ENCODE results near the gene MCAT.
"Not testable (repeated sequence)": the region's sequence is repeated elsewhere in the genome, so short reads cannot be mapped to it uniquely, and the experiment has no call there.

The MCAT gene

DNA sequence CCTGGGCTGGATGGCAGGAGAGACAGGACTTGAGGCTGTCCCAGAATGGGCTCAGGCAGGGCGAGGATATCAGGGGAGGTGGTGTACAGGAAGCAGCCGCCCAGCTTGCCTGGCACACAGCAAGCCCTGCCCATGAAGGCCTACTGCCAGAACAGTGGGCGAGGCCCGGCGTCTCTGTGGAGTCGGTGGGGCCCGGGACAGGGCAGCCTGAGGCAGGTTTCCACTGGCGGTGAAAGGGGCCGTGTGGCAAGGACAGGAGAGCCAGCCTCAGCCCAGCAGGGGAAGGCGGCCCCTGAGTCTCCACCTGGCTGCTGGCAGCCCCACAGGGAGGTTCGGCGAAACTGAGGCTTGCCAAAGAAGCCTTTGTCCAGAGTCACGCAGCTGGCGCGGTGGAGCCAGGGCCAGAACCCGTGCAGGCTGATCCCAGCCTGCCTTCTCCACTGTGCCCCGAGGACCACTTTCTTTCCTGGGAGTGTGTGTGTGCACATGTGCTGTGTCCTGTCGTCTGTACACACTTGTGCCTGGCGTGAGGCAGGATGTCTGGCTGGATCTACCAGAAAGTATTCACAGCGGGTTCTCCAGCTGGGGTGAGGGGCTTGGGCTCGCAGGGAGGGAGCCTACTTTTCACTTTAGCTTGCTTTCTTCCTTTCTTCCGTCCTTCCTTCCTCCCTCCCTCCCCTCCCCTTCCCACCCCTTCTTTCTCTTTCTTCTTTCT, 9.3 kb upstream of the MCAT start:
- no peak for DNase-seq

DNA sequence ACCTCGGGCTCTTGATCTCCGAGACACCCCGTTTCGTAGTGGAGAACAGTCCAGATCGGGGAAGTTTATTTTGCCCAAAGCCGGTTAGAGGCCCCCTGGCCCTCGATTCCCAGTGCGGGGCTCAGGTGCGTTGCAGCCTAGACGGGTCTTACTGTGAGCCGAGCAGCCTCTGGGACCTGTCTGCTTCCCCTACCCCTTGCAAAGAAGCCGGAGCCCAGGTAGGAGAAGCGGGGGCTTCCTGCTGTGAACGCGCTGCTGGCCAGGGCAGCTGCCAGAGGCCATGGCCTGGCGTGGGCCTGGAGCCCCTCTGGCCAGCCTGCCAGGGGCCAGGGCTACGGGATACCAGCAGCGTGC, 8.8 kb upstream of the MCAT start:
- no peak for DNase-seq

DNA sequence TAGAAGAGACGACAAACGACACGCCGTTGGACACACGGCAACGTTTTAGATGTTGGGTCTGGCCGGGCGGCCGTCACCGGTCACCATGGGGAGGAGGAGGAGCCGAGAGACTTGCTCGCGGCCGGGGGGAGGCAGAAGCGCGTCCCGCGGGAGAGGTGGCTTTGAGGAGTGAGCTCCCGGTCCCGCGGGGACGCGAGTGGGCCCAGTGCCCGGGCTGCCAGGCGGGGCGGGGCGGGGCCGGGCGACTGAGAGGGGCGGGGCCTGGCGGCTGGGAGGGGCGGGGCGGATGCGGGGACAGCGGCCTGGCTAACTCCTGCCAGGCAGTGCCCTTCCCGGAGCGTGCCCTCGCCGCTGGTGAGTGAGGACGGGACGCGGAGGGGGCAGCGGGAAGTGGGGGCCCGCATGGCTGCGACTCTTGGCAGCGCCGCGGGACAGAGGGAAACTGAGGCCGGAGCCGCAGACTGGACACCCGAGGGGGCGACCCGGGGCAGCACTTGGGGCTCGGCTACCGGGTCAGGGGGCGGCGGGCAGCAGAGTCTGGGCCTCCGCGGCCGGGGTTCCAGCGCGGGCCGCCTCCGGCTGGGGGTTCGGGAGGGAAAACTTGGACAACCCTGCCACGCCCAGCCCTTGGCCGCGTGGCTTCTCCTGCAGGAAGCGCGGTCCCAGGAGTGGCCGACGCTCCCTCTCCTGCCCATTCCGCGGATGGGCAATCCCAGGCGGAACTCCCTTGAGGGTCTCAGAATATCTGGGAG, 8.2 kb upstream of the MCAT start, which contains the start of gene TSPO:
Gene TSPO, plus strand, starts transcription at position 309 of the 752 bp plus-strand sequence. CDS start 7,680 bp downstream, outside the sequence.
- DNase-seq = no peak

DNA sequence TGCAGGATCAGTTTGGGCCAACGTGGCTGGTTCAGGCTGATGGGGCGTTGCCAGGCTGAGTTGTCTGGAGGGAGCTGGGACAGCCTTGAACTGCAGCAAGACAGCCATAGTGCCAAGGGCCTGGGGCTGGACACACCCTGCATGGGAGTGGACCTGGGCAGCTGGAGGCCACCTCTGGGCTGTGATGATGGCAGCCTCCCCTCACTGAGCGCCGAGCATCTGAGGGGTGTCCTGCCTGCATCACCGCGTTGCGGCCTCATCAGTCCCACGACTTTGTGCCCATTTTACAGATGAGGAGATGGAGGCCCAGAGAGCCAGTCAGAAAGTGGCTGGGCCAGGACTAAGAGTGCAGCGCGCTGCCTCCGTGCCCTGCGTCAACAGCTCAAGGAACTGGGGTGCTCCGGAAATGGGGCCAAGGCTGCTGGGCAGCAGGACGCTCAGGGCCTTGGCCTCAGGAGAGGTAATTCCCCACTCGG, 7.6 kb upstream of the MCAT start:
- no peak for DNase-seq

DNA sequence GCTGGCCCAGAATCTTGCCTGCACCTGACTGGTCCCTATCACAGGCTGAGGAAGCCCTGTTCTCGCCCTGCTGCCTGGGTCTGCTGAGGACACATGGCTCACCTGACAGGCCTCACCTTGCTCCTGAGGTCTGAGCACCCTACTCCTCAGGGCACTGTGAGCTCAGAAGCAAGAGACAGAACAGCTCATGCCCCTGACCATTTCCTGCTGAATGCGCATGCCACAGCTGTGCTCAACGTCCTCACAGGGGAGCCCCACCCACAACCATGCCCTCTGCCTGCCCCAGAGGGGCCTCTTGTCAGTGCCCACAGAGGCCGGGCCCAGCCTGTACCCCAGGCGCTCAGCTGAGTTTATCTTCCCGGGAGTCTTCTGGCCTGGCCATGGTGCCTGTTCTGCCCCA, 5.4 kb upstream of the MCAT start:
- DNase-seq = no peak

DNA sequence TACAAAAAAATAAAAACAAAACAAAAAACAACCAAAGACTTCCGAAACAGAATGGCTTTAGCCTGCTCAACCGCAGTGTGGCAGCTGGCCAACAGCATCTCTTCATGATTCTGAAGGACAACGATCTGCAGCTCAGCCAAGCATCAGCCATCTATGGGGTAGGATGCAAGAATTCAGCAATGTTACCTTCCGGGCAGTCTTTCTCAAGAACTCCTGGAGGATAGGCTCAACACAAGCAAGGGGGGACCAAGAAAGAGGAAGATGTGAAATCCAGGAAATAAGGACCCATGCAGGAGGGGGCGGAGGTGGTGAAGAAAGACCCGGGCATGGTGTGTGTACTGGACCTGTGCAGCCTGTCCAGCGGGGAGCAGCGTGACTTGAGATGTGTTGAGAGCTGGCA, 4.6 kb upstream of the MCAT start:
- no peak for DNase-seq

DNA sequence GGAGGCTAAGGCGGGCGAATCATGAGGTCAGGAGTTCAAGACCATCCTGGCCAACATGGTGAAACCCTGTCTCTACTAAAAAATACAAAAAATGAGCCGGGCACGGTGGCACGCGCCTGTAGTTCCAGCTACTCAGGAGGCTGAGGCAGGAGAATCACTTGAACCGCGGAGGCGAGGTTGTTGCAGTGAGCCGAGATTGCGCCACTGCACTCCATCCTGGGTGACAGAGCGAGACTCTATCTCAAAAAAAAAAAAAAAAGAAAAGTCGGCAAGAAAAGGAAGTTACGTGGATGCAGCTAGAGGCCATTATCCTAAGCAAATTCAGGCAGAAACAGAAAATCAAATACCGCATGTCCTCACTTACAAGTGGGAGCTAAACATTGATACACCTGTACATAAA, 3.1 kb upstream of the MCAT start:
- DNase-seq = not testable (repeated sequence)

DNA sequence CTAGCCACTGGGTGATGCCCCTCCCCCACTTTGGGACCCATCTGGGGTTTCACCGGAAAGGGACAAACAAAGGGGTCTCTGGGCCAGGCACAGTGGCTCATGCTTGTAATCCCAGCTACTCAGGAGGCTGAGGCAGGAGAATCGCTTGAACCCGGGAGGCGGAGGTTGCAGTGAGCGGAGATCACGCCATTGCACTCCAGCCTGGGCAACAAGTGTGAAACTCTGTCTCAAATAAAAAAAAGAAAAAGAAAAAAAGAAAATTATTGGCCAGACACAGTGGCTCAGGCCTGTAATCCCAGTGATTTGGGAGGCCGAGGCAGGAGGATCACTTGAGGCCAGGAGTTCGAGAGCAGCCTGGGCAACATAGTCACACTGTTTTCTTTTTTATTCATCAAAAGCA, 2.2 kb upstream of the MCAT start:
- DNase-seq = not testable (repeated sequence)

DNA sequence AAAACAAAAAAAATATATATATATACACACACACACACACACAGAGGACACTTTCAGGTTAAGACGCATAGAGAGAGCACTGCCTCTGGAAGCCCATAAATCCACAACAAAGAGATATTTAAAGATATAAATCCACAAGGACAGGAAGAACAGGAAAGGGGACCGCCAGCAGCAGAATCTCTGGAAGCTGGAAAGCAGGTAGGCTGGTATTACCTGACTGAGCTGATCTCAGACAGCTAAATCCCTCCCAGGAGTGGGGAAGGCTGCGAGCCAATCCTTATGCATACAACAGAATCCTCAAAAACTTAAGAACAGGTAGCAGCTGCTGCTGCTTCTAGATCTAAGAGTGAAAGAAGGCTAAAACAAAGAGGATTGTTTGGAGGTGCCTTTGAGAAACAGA, 1.8 kb upstream of the MCAT start:
- DNase-seq = no peak

DNA sequence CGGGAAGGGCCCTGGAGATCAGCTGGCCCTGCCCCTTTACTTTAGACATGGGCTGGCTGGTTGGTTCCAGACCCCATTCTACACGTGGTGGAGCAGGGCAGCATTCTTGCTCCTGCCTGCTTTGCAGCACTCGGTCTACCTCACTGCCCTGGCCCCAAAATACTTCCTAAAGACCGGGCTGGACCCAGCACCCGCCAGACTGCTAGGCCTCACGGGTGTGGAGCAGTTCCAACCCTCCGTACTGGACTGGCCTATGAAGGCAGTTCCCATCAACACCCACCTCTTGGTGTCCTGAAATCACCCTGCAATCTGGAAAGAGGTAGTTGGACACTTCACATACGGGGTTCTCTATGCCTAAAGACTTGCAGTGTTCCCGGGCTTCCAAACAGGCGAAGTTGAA, 6.4 kb downstream of the MCAT start:
- DNase-seq = no peak

DNA sequence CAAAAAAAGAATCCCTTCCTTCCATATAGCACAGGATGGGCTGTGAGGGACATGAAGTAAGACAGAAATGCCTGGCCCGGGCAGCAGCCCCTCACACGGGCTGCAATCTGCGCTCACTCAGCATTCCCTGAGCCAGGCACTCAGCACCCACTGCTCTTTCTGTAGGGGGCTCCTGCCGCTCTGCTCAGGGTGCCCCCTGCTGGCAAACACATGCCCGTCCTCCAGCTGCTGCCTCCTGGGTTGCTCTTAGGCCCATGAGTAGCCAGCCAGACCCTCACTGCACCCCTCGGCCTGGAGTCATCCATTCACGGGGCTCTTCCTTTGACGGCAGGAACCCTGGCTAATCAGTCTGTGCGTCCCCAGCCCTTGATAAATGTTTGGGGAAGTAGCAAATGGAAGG, 6.9 kb downstream of the MCAT start:
- no peak for DNase-seq

DNA sequence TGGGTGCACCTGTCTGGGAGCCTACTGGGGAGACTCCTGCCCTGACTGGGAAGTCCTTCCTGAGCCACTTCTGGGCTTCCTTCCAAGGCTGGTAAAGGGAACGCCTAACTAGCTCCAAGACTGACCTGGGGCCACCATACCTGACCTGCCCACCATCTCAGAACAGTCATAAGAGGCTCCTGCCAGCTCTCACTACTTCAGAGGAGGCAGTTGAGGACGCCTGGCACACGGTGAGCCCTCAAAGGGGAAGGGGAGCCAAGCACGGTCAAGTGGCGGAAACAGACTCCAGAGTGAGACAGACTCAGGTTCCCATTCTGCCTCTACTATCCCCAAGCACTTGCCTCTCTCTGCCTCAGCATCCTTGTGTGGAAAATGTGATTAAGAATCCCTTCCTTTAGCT, 7.6 kb downstream of the MCAT start:
- DNase-seq = no peak

DNA sequence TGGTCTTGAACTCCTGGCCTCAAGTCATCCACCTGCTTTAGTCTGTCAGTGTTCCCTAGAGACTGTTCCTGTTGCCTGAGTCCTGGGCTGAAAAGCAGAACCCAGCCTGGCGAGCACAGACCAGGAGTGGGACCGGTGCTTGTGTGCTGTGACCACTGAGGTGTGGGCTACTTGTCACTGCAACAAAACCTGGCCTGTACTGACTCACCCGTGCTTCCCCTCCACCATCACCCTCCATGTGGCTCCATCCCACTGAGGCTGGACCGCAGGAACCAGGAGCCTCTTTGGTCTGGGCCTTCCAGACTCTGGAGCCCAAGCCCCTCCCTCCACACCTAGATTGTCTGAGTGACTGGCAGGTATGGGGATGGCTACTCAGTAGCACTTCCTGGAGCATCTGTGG, 8.6 kb downstream of the MCAT start:
- DNase-seq = no peak

DNA sequence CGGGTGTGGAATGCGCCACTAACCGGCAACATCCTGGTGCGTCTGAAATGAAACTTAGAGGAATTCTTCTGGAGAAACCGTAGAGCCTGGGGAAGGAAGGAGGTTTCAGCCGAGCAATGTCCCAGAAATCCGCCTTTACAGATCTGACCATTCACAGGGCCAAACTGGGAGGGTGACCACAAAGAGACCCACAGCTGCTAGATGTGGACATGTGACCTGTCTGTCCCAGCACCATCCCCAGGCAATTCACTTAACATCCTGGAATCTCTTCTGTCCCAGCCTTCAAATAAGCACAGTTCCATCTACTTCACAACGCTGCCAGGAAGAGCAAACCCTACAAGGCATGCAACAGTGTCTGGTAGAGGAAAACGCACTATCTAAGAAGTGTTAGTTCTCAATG, 9.8 kb downstream of the MCAT start:
- DNase-seq = no peak

DNA sequence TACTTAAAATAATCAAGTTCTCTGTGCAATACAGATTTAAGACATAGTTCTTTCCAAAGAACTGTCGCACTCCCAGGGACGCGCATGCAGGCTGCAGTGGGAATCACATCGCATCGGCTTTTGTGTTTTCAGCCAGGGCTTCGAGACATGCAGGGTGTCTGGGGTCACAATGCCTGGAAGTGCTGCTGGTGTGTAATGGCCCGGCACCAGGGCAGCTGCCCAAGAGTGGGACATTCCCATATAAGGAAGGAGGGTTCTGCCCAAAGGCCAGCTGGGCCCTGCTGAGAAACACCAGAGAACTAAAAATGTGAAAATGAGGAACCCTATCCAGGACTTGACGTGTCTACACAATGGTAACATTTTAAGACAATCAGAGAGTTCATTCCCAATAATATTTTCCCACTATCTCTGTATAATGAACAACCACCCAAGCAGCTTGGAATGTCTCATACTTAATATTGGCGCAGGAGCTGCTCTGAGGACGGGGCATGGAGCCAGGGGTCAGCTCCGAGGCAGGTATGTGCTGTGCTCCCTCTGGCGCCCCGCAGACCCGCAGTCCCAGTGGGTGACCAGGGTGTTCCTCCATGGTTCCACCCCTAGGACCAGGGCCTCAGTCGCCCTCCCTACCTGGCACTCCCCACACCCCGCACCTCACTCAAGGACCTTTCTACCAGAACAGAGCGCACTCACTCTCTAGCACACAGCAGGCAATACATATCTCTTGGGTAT, 11.3 kb downstream of the MCAT start:
- no peak for DNase-seq

DNA sequence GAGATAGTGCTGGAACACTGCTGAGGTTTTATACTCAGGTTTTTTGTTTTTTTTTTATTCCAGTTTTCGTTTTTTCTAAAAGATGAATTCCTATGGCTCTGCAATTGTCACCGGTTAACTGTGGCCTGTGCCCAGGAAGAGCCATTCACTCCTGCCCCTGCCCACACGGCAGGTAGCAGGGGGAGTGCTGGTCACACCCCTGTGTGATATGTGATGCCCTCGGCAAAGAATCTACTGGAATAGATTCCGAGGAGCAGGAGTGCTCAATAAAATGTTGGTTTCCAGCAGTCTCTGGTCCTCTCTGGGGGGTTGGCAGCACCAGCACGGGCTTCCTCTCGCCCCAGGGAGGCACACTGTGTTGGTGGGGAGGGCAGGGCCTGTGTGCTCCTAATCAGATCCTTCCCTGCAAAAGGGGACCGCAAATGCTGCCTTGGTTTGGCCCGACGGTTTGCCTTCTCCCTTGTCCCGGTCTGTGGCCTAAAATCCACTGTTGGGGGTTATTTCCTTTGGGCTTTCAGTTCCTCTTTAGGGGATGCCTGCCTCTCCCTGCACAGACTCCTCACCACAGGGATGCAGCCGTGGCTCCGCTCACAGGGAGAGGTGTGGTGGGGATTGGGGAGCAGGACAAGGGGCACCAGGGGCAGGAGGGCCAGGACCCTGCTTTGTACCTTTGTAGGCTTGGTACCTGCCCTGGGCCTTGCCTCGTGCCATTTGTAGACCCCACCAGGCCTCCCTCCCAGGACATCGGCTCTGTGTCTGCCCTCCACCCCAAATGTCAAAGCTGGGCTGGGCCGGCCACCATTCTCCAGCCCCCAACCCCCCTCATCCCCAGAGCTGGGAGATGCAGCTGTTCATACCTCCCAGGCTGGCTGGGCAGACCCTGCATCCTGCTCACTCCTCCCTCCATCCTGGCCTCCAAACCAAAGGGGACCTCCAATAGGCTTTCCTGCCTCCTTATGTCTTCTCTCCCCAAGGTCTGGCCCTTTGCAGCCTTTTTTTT, 13.5 kb downstream of the MCAT start:
- no peak for DNase-seq

DNA sequence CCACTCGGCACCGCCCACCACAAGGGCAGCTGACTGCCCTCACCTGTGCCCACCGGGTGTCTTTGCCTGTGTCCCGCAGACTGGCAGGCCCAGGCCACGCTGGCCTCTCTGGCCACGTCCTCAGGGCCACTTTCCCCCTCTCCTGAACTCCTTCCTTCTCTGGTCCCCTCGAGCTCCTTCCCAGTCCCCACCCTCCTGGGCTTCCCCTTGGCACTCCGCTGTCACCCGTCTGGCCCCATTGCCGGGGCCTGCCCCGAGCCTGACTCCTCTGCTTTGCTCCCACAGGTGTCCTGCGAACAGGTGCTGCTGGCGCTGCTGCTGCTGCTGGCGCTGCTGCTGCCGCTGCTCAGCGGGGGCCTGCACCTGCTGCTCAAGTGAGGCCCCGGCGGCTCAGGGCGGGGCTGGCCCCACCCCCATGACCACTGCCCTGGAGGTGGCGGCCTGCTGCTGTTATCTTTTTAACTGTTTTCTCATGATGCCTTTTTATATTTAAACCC, 14.2 kb downstream of the MCAT start:
- peak; percentile 76 for DNase-seq

DNA sequence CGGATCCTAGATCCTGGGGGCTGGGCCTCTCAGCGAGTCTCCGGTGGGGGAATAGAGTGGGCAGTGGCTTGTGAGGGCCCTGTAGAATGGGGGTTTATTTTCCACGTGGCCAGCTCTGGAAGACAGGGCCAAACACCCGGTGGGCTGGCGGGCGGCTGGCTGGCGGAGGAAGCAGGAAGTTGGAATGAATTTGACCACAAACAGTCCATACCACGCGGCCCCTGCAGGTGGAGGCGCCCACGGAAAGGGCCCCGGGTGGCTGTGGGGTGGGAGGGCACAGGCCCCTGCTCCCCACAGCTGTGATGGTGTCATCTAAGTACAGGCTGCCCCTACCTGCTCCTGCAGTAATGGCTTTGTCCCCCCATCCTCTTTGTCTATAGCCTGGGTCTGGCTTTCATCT, 15.1 kb downstream of the MCAT start:
- DNase-seq = no peak

DNA sequence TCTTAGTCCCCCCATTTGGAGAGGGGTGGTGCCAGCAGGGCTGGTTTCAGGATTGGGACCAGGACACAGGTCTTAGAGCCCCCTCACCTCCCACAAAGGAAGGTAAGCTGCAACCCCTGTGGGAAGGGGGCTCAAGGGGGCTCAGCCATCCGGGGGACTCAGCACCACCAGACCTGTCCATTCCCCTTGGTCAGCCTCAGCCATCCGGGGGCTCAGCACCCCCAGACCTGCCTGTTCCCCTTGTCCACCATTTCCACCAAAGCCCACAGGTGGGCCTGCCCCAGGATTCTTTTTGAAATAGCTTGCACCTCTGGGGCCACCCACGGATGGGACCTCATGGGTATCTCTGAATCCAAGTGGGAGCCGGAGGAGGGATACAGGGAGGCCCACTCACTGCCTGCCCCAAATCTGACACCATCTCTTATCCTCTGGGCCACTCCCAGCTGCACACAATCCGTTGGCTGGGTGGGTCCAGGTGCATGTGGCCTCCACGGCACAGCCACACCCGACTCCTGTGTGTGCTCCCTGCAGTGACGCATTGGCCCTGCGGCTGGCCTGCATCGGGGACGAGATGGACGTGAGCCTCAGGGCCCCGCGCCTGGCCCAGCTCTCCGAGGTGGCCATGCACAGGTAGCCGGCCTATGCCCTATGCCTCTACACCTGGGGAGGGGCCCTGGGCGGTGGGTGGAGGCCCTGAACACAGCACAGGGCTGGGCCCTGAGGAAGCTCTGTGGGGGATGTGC, 15.9 kb downstream of the MCAT start:
- DNase-seq = no peak

DNA sequence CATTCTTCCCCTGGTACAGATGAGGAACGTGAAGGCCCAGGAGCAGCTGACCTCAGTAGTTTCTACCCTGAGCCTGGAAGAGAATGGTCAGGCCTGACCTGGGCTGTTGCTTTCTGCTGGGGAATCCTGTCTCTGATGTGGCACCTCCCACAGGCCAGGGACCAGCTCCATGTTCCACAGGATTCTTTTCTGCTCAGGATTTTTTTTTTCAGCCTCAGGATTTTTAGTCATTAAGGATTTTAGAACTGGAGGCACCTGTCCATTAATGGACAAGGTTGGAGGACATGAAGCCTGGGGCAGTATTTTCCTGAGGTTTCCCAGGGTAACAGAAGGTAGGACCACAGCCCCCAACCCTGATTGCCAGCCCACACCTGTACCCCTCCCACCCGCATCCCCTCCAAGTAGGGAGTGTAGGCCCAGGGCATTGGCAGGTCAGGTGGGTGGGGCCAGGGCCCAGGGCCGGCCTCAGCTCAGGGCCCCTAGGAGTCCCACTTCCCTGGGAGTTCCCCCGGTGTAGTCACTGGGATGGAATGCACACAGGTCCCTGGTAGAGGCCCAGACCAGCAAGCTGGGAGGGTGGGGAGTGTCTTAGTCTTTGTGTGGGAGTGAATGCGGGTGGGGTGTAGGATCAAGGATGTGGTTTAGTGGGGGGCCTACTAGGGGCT, 16.6 kb downstream of the MCAT start:
- no peak for DNase-seq

DNA sequence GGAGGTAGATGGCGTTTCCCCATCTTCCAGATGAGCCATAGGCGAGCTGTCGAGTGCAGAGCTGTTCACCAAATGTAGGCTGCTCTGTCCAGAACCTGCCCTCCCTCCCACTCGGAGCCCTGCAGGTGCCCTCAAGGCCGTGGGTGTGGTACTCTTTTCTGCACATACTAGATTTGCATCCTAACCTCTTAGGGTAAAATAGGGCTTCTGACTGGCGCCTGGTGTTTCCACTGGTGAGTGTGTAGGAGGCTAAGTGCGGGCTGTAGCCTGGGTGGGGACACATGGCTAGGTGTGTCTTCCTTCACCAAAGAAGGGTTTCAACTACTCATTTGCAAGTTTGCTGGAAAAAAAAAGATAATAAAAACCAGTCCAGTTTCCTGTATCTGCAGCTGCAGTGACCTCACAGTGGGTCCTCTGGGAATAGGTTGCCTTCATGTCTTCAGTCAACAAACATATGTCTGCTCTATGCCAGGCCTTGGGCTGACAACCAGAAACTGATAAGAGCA, 24.2 kb downstream of the MCAT start:
- no peak for DNase-seq

Measured in NCI-H2107 (cell line).